ENCODE data around the gene RTN4. TPM values are rescaled to one million over a fixed set of nuclear protein-coding genes. Genes with fewer than 3 reads are reported as not detected.

The RTN4 gene
- total and polyA plus RNA-seq, 5 donors from 2014 or later, result 84.2 to 151 (median 102) TPM

- ATAC-seq (ENCODE audit: low read depth in 2 of 2) (no peak), DNase-seq (peak in 1 of 3 donors; percentile 35)
- Histone ChIP-seq H3K27ac (ENCODE audit: insufficient read depth, low read length, poor library complexity, severe bottlenecking) (peak overlapping the region; percentile 92), H3K4me1 (ENCODE audit: control insufficient read depth, insufficient read depth, low read length, poor library complexity, severe bottlenecking) (peaks cover 55% of the 10 kb centered on the region), H3K4me3 (ENCODE audit: low read depth, low read length) (peak overlapping the region; percentile 95), H3K27me3 (ENCODE audit: control insufficient read depth, insufficient read depth, low read length) (no peaks in the 10 kb centered on the region), H3K9me3 (ENCODE audit: control insufficient read depth in 2 of 2, low read length in 2 of 2) (no peaks in the 10 kb centered on the region), H3K36me3 (ENCODE audit: control insufficient read depth, insufficient read depth, low read length) (no peaks in the 10 kb centered on the region)
- Mint-ChIP-seq H3K36me3 (peaks cover 3% of the 10 kb centered on the region), H3K27me3 (no peaks in the 10 kb centered on the region), H3K4me1 (peaks cover 40 to 72% (median 44%) of the 10 kb centered on the region in 4 donors), H3K9me3 (no peaks in the 10 kb centered on the region), H3K4me3 (peak overlapping the region; percentile 70 to 96 (median 92)), H3K27ac (peak overlapping the region in 2 of 3 donors; percentile 79 to 93)
Observed at GRCh38 chr2:55047677-55048299, 2.5 kb downstream of the RTN4 start.

- Histone ChIP-seq H3K36me3 (ENCODE audit: control insufficient read depth, insufficient read depth, low read length) (no peaks in the 10 kb centered on the region), H3K4me1 (ENCODE audit: control insufficient read depth, insufficient read depth, low read length, poor library complexity, severe bottlenecking) (peaks cover 35% of the 10 kb centered on the region), H3K9me3 (ENCODE audit: control insufficient read depth in 2 of 2, low read length in 2 of 2) (no peaks in the 10 kb centered on the region), H3K27me3 (ENCODE audit: control insufficient read depth, insufficient read depth, low read length) (no peaks in the 10 kb centered on the region), H3K4me3 (ENCODE audit: low read depth, low read length) (peak overlapping the region; percentile 38), H3K27ac (ENCODE audit: insufficient read depth, low read length, poor library complexity, severe bottlenecking) (no peak overlapping the region)
- H3K27ac Mint-ChIP-seq, result peak overlapping the region in 2 of 3 donors; percentile 8 to 15
- DNase-seq (no peak), ATAC-seq (ENCODE audit: low read depth in 2 of 2) (no peak)
- peaks cover 38 to 70% (median 44%) of the 10 kb centered on the region in 4 donors for H3K4me1 Mint-ChIP-seq
- no peaks in the 10 kb centered on the region for H3K27me3 Mint-ChIP-seq
- H3K9me3 Mint-ChIP-seq, result no peaks in the 10 kb centered on the region
- peaks cover 3% of the 10 kb centered on the region for H3K36me3 Mint-ChIP-seq
- H3K4me3 Mint-ChIP-seq, result peak overlapping the region; percentile 2 to 92 (median 55)
Observed at GRCh38 chr2:55045780-55046179, 4.5 kb downstream of the RTN4 start.

GRCh38 chr2:55043841-55044240, 6.4 kb downstream of the RTN4 start:
- Histone ChIP-seq H3K4me1 (ENCODE audit: control insufficient read depth, insufficient read depth, low read length, poor library complexity, severe bottlenecking) (peaks cover 28% of the 10 kb centered on the region), H3K27ac (ENCODE audit: insufficient read depth, low read length, poor library complexity, severe bottlenecking) (no peak overlapping the region), H3K4me3 (ENCODE audit: low read depth, low read length) (no peak overlapping the region), H3K9me3 (ENCODE audit: control insufficient read depth in 2 of 2, low read length in 2 of 2) (no peaks in the 10 kb centered on the region), H3K27me3 (ENCODE audit: control insufficient read depth, insufficient read depth, low read length) (no peaks in the 10 kb centered on the region), H3K36me3 (ENCODE audit: control insufficient read depth, insufficient read depth, low read length) (no peaks in the 10 kb centered on the region)
- DNase-seq, result no peak
- H3K27ac Mint-ChIP-seq, result no peak overlapping the region
- H3K9me3 Mint-ChIP-seq, result peaks cover 0 to 4% (median 0%) of the 10 kb centered on the region in 7 donors
- H3K27me3 Mint-ChIP-seq, result no peaks in the 10 kb centered on the region
- peaks cover 7% of the 10 kb centered on the region for H3K36me3 Mint-ChIP-seq
- H3K4me3 Mint-ChIP-seq, result no peak overlapping the region
- ATAC-seq (ENCODE audit: low read depth in 2 of 2), result no peak
- H3K4me1 Mint-ChIP-seq, result peaks cover 44 to 78% (median 52%) of the 10 kb centered on the region in 4 donors

GRCh38 chr2:55038428-55038827, 11.8 kb downstream of the RTN4 start:
- Histone ChIP-seq H3K4me3 (ENCODE audit: low read depth, low read length) (no peak overlapping the region), H3K36me3 (ENCODE audit: control insufficient read depth, insufficient read depth, low read length) (no peaks in the 10 kb centered on the region), H3K27me3 (ENCODE audit: control insufficient read depth, insufficient read depth, low read length) (no peaks in the 10 kb centered on the region), H3K4me1 (ENCODE audit: control insufficient read depth, insufficient read depth, low read length, poor library complexity, severe bottlenecking) (peaks cover 15% of the 10 kb centered on the region), H3K27ac (ENCODE audit: insufficient read depth, low read length, poor library complexity, severe bottlenecking) (no peak overlapping the region), H3K9me3 (ENCODE audit: control insufficient read depth in 2 of 2, low read length in 2 of 2) (no peaks in the 10 kb centered on the region)
- peaks cover 3 to 18% (median 5%) of the 10 kb centered on the region in 7 donors for H3K9me3 Mint-ChIP-seq
- ATAC-seq (ENCODE audit: low read depth in 2 of 2) (no peak), DNase-seq (no peak)
- H3K27ac Mint-ChIP-seq, result no peak overlapping the region
- peaks cover 18% of the 10 kb centered on the region for H3K36me3 Mint-ChIP-seq
- no peak overlapping the region for H3K4me3 Mint-ChIP-seq
- no peaks in the 10 kb centered on the region for H3K27me3 Mint-ChIP-seq
- peaks cover 58 to 81% (median 65%) of the 10 kb centered on the region in 4 donors for H3K4me1 Mint-ChIP-seq

- peaks cover 62 to 84% (median 63%) of the 10 kb centered on the region in 4 donors for H3K4me1 Mint-ChIP-seq
- H3K27me3 Mint-ChIP-seq, result no peaks in the 10 kb centered on the region
- Histone ChIP-seq H3K9me3 (ENCODE audit: control insufficient read depth in 2 of 2, low read length in 2 of 2) (no peaks in the 10 kb centered on the region), H3K27ac (ENCODE audit: insufficient read depth, low read length, poor library complexity, severe bottlenecking) (no peak overlapping the region), H3K4me1 (ENCODE audit: control insufficient read depth, insufficient read depth, low read length, poor library complexity, severe bottlenecking) (peaks cover 26% of the 10 kb centered on the region), H3K27me3 (ENCODE audit: control insufficient read depth, insufficient read depth, low read length) (no peaks in the 10 kb centered on the region), H3K4me3 (ENCODE audit: low read depth, low read length) (no peak overlapping the region), H3K36me3 (ENCODE audit: control insufficient read depth, insufficient read depth, low read length) (no peaks in the 10 kb centered on the region)
- H3K4me3 Mint-ChIP-seq, result peak overlapping the region in 1 of 4 donors; percentile 11
- H3K27ac Mint-ChIP-seq, result no peak overlapping the region
- H3K9me3 Mint-ChIP-seq, result peaks cover 3 to 18% (median 5%) of the 10 kb centered on the region in 7 donors
- ATAC-seq (ENCODE audit: low read depth in 2 of 2) (no peak), DNase-seq (no peak)
- peaks cover 18% of the 10 kb centered on the region for H3K36me3 Mint-ChIP-seq
Observed at GRCh38 chr2:55035716-55036115, 14.5 kb downstream of the RTN4 start.

GRCh38 chr2:55033921-55034320, 16.3 kb downstream of the RTN4 start:
- no peak overlapping the region for H3K27ac ChIP-seq (ENCODE audit: insufficient read depth, low read length, poor library complexity, severe bottlenecking)
- Mint-ChIP-seq H3K27me3 (no peaks in the 10 kb centered on the region), H3K9me3 (peaks cover 3 to 15% (median 5%) of the 10 kb centered on the region in 7 donors), H3K4me1 (peaks cover 53 to 74% (median 66%) of the 10 kb centered on the region in 4 donors), H3K4me3 (no peak overlapping the region), H3K36me3 (peaks cover 15% of the 10 kb centered on the region), H3K27ac (no peak overlapping the region)
- H3K4me3 ChIP-seq (ENCODE audit: low read depth, low read length), result peak overlapping the region; percentile 15
- no peak for ATAC-seq (ENCODE audit: low read depth in 2 of 2)
- H3K9me3 ChIP-seq (ENCODE audit: control insufficient read depth in 2 of 2, low read length in 2 of 2), result no peaks in the 10 kb centered on the region
- H3K36me3 ChIP-seq (ENCODE audit: control insufficient read depth, insufficient read depth, low read length), result no peaks in the 10 kb centered on the region
- H3K27me3 ChIP-seq (ENCODE audit: control insufficient read depth, insufficient read depth, low read length), result no peaks in the 10 kb centered on the region
- H3K4me1 ChIP-seq (ENCODE audit: control insufficient read depth, insufficient read depth, low read length, poor library complexity, severe bottlenecking), result peaks cover 26% of the 10 kb centered on the region
- DNase-seq, result no peak

- Mint-ChIP-seq H3K4me1 (peaks cover 49 to 70% (median 67%) of the 10 kb centered on the region in 4 donors), H3K27me3 (no peaks in the 10 kb centered on the region), H3K4me3 (peak overlapping the region in 3 of 4 donors; percentile 15 to 50 (median 41)), H3K9me3 (peaks cover under 1 to 14% (median 5%) of the 10 kb centered on the region in 7 donors), H3K36me3 (peaks cover 11% of the 10 kb centered on the region), H3K27ac (peak overlapping the region in 2 of 3 donors; percentile 27 to 31)
- ATAC-seq (ENCODE audit: low read depth in 2 of 2) (peak; percentile 72 to 74), DNase-seq (peak in 1 of 3 donors; percentile 53)
- Histone ChIP-seq H3K9me3 (ENCODE audit: control insufficient read depth in 2 of 2, low read length in 2 of 2) (no peaks in the 10 kb centered on the region), H3K36me3 (ENCODE audit: control insufficient read depth, insufficient read depth, low read length) (no peaks in the 10 kb centered on the region), H3K4me3 (ENCODE audit: low read depth, low read length) (peak overlapping the region; percentile 42), H3K4me1 (ENCODE audit: control insufficient read depth, insufficient read depth, low read length, poor library complexity, severe bottlenecking) (peaks cover 26% of the 10 kb centered on the region), H3K27ac (ENCODE audit: insufficient read depth, low read length, poor library complexity, severe bottlenecking) (no peak overlapping the region), H3K27me3 (ENCODE audit: control insufficient read depth, insufficient read depth, low read length) (no peaks in the 10 kb centered on the region)
Observed at GRCh38 chr2:55033076-55033742, 17.0 kb downstream of the RTN4 start.

Measured in CD4-positive, CD25-positive, alpha-beta regulatory T cell (primary cell).